22Rv1 (cell line): ENCODE measurements around the gene KCNJ15.

Experiments
- ZFX ChIP-seq: fragments of 450-650 bp; IDR thresholded peaks from 2 replicates; pipeline ENCODE4 v1.6.1; 2017; ENCODE audit warnings: antibody characterized with exemption, borderline replicate concordance
- TF ChIP-seq, protein P1 (sequence below): fragments of 450-650 bp; IDR thresholded peaks from 2 replicates; pipeline ENCODE4 v1.5.1; 2017; ENCODE audit warnings: mild to moderate bottlenecking

DNA sequence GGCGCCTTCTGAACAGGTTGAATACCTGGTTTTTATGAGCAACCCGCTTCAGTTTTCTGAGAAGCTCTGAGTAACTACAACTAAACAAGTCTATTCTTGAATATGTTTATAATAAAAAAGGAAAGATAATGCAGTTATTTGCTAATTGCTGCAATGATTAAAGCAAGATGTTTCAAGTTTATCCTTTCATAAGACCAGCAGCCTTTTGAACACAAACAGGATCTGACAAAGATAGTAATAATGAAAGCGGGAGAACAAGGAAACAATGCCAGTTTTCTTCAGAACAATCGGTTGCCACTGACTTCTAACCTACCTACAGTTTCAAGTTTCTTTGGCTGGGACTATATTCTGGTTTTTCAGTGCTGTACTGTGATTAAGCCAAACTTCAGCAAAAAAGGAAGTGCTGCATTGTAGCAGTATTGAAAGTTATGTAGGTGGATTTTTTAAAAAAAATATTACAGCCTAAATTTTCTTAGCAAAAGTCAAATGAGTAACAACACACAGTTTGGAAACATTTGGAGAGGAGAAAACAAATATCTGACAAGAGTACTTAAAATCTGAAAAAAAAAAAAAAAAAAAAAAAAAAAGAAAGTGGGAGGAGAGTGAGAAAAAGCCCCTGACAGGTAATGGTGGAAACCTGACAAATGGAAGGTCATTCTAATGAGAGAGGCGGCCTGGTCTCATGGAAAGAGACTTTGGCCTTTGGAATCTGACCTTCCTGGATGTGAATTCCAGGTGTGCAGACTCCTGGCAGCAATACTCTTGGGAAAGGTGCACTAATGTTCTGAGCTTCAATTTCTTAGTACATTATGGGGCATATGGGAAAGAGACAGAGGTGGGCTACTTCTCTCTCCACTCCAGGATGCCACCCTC lies 11.4 kb downstream of the KCNJ15 start:
- TF ChIP-seq, protein P1, sequence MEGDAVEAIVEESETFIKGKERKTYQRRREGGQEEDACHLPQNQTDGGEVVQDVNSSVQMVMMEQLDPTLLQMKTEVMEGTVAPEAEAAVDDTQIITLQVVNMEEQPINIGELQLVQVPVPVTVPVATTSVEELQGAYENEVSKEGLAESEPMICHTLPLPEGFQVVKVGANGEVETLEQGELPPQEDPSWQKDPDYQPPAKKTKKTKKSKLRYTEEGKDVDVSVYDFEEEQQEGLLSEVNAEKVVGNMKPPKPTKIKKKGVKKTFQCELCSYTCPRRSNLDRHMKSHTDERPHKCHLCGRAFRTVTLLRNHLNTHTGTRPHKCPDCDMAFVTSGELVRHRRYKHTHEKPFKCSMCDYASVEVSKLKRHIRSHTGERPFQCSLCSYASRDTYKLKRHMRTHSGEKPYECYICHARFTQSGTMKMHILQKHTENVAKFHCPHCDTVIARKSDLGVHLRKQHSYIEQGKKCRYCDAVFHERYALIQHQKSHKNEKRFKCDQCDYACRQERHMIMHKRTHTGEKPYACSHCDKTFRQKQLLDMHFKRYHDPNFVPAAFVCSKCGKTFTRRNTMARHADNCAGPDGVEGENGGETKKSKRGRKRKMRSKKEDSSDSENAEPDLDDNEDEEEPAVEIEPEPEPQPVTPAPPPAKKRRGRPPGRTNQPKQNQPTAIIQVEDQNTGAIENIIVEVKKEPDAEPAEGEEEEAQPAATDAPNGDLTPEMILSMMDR: no peak
- TF ChIP-seq ZFX: no peak
